SK-N-MC (cell line): ENCODE results near the gene ZNF423.

Experiments used
- EZH2 ChIP-seq: fragments of 200-600 bp; sonication (generic); IDR thresholded peaks from one replicate; pipeline ENCODE4 v1.6.1; 2017; ENCODE audit warnings: antibody characterized with exemption
- FOXP2 ChIP-seq: optimal IDR thresholded peaks from 2 replicates; pipeline ENCODE3; 2011; ENCODE audit warnings: mild to moderate bottlenecking, moderate library complexity; ENCODE audit not compliant: insufficient read depth; ENCODE audit errors: extremely low read length, control extremely low read depth
- POLR2AphosphoS5 ChIP-seq: IDR thresholded peaks from 2 replicates; pipeline ENCODE4 v1.6.1; 2012; ENCODE audit warnings: mild to moderate bottlenecking, low read depth, low read length, borderline replicate concordance

DNA sequence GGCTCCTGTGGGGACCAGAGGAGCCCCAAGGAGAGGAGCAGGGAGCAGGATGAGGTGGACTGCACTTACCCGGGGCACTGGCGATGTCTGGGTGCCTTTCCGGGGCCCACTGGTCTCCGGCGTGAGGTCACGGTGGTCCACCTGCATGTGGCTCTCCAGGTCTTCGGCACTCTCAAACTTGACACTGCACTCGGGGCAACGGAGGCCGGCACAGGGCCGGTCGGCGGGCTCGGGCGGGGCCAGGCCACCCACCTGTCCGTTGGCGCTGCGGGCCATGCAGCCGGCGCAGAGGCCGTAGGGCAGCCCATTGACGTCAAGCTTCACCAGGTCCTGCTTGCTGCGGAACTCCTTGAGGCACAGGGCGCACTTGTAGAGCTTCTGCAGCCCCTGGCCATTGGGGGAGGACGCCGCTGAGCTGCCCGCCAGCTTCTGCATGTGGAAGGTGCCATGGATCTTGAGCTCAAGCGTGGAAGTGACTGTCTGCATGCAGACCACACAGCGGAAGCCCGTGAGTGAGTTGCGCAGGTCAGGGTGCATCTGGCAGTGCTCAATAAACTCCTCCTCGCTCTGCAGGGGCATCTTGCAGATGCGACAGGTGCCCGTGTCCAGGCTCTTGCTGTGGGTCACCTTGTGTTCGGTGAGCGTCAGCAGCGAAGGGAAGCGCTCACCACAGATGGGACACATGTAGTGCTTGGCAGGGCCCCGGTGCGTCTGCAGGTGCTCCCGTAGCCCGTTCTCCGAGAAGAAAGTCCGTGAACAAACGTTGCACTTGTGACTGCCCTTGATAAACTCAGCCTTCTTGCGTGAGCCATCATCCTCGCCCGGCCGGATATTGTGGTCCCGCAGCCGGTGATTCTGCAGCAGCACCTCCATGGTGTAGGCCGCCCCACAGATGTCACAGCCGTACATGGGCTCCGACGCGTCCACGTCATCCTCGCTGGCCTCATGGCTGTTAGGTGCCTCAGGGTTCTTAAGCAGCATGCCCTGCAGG, 220.0 kb downstream of the ZNF423 start:
- no peak for TF ChIP-seq POLR2AphosphoS5
- TF ChIP-seq EZH2 = no peak
- TF ChIP-seq FOXP2 = no peak
